Liver (tissue), 9 donors: ENCODE data around the gene KRTAP12-4. TPM values are rescaled to one million over a fixed set of nuclear protein-coding genes. Genes with fewer than 3 reads are reported as not detected.

Experiments used
- DNase-seq: peaks from one replicate; pipeline ENCODE4 v3.0.0-alpha.2; 2017; ENCODE audit warnings: low spot score
- H3K27ac ChIP-seq, 2 donors: one replicate each; pipeline ENCODE4 v1.7.0; 2013; ENCODE audit warnings: inconsistent platforms in 2 of 2, low read length in 2 of 2, control low read depth in 1 of 2, low read depth in 1 of 2, mild to moderate bottlenecking in 1 of 2
- H3K27me3 ChIP-seq, 4 donors: one replicate each; pipeline versions ENCODE4 v1.6.1 to v1.7.0; 2013; ENCODE audit warnings: low read length in 3 of 4, inconsistent platforms in 1 of 4, mild to moderate bottlenecking in 1 of 4, moderate library complexity in 1 of 4; ENCODE audit not compliant: control insufficient read depth in 4 of 4, insufficient read depth in 4 of 4
- H3K36me3 ChIP-seq, 4 donors: one replicate each; pipeline versions ENCODE4 v1.6.1 to v1.7.0; 2013; ENCODE audit warnings: low read length in 3 of 4, mild to moderate bottlenecking in 3 of 4, low read depth in 1 of 4, moderate library complexity in 1 of 4; ENCODE audit not compliant: control insufficient read depth in 4 of 4, insufficient read depth in 3 of 4
- H3K4me1 ChIP-seq, 4 donors: one replicate each; pipeline versions ENCODE4 v1.6.1 to v1.7.0; 2013; ENCODE audit warnings: low read length in 3 of 4, mild to moderate bottlenecking in 3 of 4, moderate library complexity in 1 of 4; ENCODE audit not compliant: control insufficient read depth in 4 of 4, insufficient read depth in 4 of 4
- H3K4me3 ChIP-seq, 3 donors: one replicate each; pipeline versions ENCODE4 v1.6.1 to v1.7.0; 2013; ENCODE audit warnings: low read length in 3 of 3, control low read depth in 1 of 3, low read depth in 1 of 3, mild to moderate bottlenecking in 1 of 3
- H3K9ac ChIP-seq, 2 donors: one replicate each; pipeline ENCODE4 v1.7.0; 2013; ENCODE audit warnings: low read length in 2 of 2, mild to moderate bottlenecking in 2 of 2, moderate library complexity in 2 of 2, control low read depth in 1 of 2, low read depth in 1 of 2
- H3K9me3 ChIP-seq, 4 donors: one replicate each; pipeline versions ENCODE4 v1.6.1 to v1.7.0; 2013; ENCODE audit warnings: low read length in 3 of 4; ENCODE audit not compliant: control insufficient read depth in 4 of 4
- FOXA1 ChIP-seq: IDR thresholded peaks from 2 replicates; pipeline ENCODE4 v1.6.1; 2016; ENCODE audit warnings: antibody characterized with exemption
- FOXA2 ChIP-seq: IDR thresholded peaks from 2 replicates; pipeline ENCODE4 v1.6.1; 2016; ENCODE audit warnings: antibody characterized with exemption
- GABPA ChIP-seq, 2 donors: IDR thresholded peaks in 1 of 2; conservative IDR thresholded peaks in 1 of 2; 2 replicates each; pipeline ENCODE4 v1.6.1; 2016; ENCODE audit warnings: antibody characterized with exemption in 2 of 2, mild to moderate bottlenecking in 1 of 2, moderate library complexity in 1 of 2
- HNF4A ChIP-seq, 2 donors: conservative IDR thresholded peaks; 2 replicates each; pipeline ENCODE4 v1.6.1; 2016; ENCODE audit warnings: antibody characterized with exemption in 2 of 2, mild to moderate bottlenecking in 2 of 2
- HNF4G ChIP-seq: IDR thresholded peaks from 2 replicates; pipeline ENCODE4 v1.6.1; 2016; ENCODE audit warnings: antibody characterized with exemption
- JUND ChIP-seq, 2 donors: IDR thresholded peaks; 2 replicates each; pipeline ENCODE4 v1.6.1; 2016; ENCODE audit warnings: antibody characterized with exemption in 2 of 2
- NR2F2 ChIP-seq: IDR thresholded peaks from 2 replicates; pipeline ENCODE4 v1.6.1; 2016; ENCODE audit warnings: antibody characterized with exemption
- RAD21 ChIP-seq, 2 donors: IDR thresholded peaks; 2 replicates each; pipeline ENCODE4 v1.6.1; 2016; ENCODE audit warnings: antibody characterized with exemption in 2 of 2, mild to moderate bottlenecking in 2 of 2
- TAF1 ChIP-seq: conservative IDR thresholded peaks from 2 replicates; pipeline ENCODE4 v1.6.1; 2016; ENCODE audit warnings: antibody characterized with exemption, mild to moderate bottlenecking
- YY1 ChIP-seq: IDR thresholded peaks from 2 replicates; pipeline ENCODE4 v1.6.1; 2016; ENCODE audit warnings: antibody characterized with exemption, mild to moderate bottlenecking
- WGBS: extraction: QIAGEN DNeasy Blood & Tissue Kit; methylation state at CpG from one replicate; pipeline ENCODE4 v1.1.7; 2013; 5-methylcytosine and 5-hydroxymethylcytosine counted together
- polyA plus RNA-seq, 2 donors: library from polyadenylated mRNA; stranded (reverse) in 1 of 2; unstranded in 1 of 2; fragments of 200-250 nt in 1 of 2; fragments of >200 nt in 1 of 2; fragmentation: Nextera tagmentation in 1 of 2; extraction: Ambion mirVana in 1 of 2; gene quantifications; one replicate each; pipeline versions ENCODE4 v1.2.1 to v1.2.3, GENCODE V29; 2013 to 2015
- total RNA-seq, 2 donors: library from RNA; depleted of rRNA; stranded (reverse); fragments of >200 nt; gene quantifications; one replicate each; pipeline ENCODE4 v1.2.3, GENCODE V29; 2014
- TF ChIP-seq, protein P1 (sequence below): IDR thresholded peaks from 2 replicates; pipeline ENCODE4 v1.6.1; 2016; ENCODE audit warnings: antibody characterized with exemption
- TF ChIP-seq, protein P2 (sequence below): IDR thresholded peaks from 2 replicates; pipeline ENCODE4 v1.6.1; 2016; ENCODE audit warnings: antibody characterized with exemption
- TF ChIP-seq, protein P3 (sequence below): fragments of 150-350 bp; IDR thresholded peaks from 2 replicates; pipeline ENCODE4 v1.5.1; 2017; ENCODE audit warnings: improper control_type of control experiment, low read depth, low read length; ENCODE audit not compliant: missing input control
- donor health status: healthy.
- donor health status: healthy.
- donor health status: healthy.
- donor health status: healthy.
- donor health status: healthy.

The KRTAP12-4 gene
- total and polyA plus RNA-seq, 4 donors: not detected

DNA sequence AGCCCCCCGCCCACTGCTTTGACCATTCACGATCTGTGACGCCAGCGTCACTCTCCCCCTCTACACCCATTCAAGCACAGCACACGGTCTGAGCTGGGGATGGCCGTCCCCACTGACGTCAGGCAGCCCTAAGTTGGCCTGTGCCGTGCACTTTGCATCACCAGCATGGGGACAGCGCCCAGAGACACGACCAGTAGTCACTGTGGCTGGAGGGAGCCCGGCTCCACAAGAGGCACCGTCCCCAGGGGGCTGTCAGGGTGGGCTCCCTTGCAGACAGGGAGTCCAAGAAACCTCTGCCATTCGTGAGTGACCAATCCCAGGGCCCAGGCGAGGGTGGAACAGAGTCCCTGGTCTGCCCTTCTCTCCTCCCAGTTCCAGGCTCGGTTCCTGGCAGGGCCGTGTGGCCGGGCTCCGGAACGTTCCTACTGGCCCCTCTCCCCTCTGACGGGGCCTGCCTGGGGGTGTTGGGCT is 40.3 kb downstream of the KRTAP12-4 start:
- H3K9me3 ChIP-seq: peaks cover 0 to 11% (median 1%) of the 10 kb centered on the region in 4 donors
- H3K9ac ChIP-seq: no peak overlapping the region
- H3K27me3 ChIP-seq: no peaks in the 10 kb centered on the region
- H3K4me1 ChIP-seq: no peaks in the 10 kb centered on the region
- TF ChIP-seq FOXA1 (no peak), FOXA2 (no peak), YY1 (no peak), JUND (IDR thresholded peaks at IDR 0.05) (no peak), TAF1 (no peak), HNF4A (conservative IDR thresholded peaks at IDR 0.05) (no peak)
- TF ChIP-seq, protein P1, sequence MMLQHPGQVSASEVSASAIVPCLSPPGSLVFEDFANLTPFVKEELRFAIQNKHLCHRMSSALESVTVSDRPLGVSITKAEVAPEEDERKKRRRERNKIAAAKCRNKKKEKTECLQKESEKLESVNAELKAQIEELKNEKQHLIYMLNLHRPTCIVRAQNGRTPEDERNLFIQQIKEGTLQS: no peak
- DNase-seq: peak; percentile 14
- no peak overlapping the region for H3K4me3 ChIP-seq
- no peak overlapping the region for H3K27ac ChIP-seq
- no peaks in the 10 kb centered on the region for H3K36me3 ChIP-seq
- 82% methylated on average over 20 of the region's 20 CpGs for WGBS

DNA sequence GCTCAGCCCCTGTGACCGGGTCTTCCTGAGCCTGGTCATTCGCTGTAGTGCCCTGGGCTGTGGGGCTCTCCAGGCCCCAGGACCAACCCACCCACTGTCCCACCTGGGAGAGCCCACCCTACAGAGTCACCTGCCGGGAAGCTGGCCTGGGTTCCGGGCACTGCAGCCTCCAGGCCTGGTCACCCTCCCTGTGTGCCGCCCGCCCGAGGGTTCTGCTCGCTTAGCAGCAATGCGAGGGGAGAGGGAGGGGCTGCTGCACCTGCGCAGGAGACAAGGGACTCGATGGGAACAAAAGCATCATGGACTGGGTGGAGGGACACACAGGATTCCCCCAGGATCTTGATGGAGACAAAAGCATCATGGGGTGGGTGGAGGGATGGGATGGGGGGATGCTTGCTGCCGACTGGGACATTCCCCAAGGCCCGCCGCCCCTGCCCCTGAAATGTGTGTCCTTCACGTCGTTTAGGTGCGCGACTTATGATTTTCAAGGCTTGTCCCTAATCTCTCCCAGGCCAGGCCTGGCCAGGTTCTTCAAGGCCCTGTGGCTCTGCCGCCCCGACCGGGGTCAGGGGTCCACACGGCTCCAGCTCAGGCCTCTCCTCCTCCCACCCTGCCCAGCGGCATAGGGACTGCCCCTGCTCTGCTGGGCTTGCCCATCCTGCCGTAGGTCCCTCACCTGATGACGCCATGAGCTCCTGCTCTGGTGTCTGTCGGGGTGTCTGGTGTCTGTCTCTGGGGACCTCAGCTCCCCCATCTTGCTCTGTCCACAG is 40.9 kb downstream of the KRTAP12-4 start:
- TF ChIP-seq RAD21 (IDR thresholded peaks at IDR 0.05): no peak
- no peak for TF ChIP-seq GABPA (IDR thresholded peaks at IDR 0.05 in 1 of 2, conservative IDR thresholded peaks at IDR 0.05 in 1 of 2)
- H3K27me3 ChIP-seq: no peaks in the 10 kb centered on the region
- H3K4me1 ChIP-seq: no peaks in the 10 kb centered on the region
- H3K36me3 ChIP-seq: no peaks in the 10 kb centered on the region
- peaks cover 0 to 11% (median 1%) of the 10 kb centered on the region in 4 donors for H3K9me3 ChIP-seq
- H3K4me3 ChIP-seq: no peak overlapping the region
- no peak overlapping the region for H3K27ac ChIP-seq
- 88% methylated on average over 26 of the region's 26 CpGs for WGBS
- peak; percentile 12 for DNase-seq
- no peak overlapping the region for H3K9ac ChIP-seq

DNA sequence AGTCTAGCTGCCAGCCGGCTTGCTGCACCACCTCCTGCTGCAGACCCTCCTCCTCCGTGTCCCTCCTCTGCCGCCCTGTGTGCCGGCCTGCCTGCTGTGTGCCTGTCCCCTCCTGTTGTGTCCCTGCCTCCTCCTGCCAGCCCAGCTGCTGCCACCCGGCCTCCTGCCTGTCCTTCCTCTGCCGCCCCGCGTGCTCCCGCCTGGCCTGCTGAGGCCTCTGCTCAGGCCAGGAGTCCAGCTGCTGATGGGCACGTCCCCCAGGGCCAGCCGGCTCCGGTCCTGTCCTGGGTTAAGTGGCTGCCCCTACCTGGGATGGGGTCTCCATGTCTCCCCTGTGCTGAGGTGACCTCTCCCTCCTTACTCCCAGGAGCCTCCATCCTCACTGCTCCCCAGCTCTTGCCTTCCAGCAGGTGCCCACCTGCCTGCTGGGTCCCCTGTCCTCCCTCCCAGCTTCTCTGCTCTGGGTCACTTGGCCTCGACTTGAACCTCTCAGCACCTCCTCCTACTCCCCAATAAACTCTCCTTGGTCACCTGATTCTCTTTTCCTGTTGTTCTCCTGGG is 41.7 kb downstream of the KRTAP12-4 start:
- no peak overlapping the region for H3K27ac ChIP-seq
- H3K4me1 ChIP-seq: no peaks in the 10 kb centered on the region
- DNase-seq: no peak
- no peak overlapping the region for H3K9ac ChIP-seq
- peaks cover 0 to 11% (median 1%) of the 10 kb centered on the region in 4 donors for H3K9me3 ChIP-seq
- WGBS: 87% methylated on average over 13 of the region's 13 CpGs
- H3K36me3 ChIP-seq: no peaks in the 10 kb centered on the region
- H3K27me3 ChIP-seq: no peaks in the 10 kb centered on the region
- TF ChIP-seq RAD21 (IDR thresholded peaks at IDR 0.05): no peak
- TF ChIP-seq FOXA1: no peak
- no peak for TF ChIP-seq YY1
- TF ChIP-seq FOXA2: no peak
- TF ChIP-seq NR2F2: no peak
- TF ChIP-seq, protein P2, sequence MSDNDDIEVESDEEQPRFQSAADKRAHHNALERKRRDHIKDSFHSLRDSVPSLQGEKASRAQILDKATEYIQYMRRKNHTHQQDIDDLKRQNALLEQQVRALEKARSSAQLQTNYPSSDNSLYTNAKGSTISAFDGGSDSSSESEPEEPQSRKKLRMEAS: no peak
- TF ChIP-seq HNF4G: no peak
- TF ChIP-seq, protein P3, sequence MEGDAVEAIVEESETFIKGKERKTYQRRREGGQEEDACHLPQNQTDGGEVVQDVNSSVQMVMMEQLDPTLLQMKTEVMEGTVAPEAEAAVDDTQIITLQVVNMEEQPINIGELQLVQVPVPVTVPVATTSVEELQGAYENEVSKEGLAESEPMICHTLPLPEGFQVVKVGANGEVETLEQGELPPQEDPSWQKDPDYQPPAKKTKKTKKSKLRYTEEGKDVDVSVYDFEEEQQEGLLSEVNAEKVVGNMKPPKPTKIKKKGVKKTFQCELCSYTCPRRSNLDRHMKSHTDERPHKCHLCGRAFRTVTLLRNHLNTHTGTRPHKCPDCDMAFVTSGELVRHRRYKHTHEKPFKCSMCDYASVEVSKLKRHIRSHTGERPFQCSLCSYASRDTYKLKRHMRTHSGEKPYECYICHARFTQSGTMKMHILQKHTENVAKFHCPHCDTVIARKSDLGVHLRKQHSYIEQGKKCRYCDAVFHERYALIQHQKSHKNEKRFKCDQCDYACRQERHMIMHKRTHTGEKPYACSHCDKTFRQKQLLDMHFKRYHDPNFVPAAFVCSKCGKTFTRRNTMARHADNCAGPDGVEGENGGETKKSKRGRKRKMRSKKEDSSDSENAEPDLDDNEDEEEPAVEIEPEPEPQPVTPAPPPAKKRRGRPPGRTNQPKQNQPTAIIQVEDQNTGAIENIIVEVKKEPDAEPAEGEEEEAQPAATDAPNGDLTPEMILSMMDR: no peak
- TF ChIP-seq TAF1: no peak
- no peak for TF ChIP-seq HNF4A (conservative IDR thresholded peaks at IDR 0.05)
- no peak overlapping the region for H3K4me3 ChIP-seq
